Stimulated activated naive CD4-positive, alpha-beta T cell (primary cell): ENCODE results near the gene LRIG2.
"Not testable (repeated sequence)": the region's sequence is repeated elsewhere in the genome, so short reads cannot be mapped to it uniquely, and the experiment has no call there.

Experiments
- DNase-seq, 6 experiments: peaks; one replicate each; lab custom pipeline; 2025; lab: John Stamatoyannopoulos, UW

LRIG2 gene

DNA sequence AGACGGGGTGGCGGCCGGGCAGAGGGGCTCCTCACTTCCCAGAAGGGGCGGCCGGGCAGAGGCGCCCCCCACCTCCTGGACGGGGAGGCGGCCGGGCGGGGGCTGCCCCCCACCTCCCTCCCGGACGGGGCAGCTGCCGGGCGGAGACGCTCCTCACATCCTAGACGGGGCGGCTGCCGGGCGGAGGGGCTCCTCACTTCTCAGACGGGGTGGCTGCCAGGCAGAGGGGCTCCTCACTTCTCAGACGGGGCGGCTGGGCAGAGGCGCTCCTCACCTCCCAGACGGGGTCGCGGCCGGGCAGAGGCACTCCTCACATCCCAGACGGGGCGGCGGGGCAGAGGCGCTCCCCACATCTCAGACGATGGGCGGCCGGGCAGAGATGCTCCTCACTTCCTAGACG lies 9.5 kb upstream of the LRIG2 start:
- DNase-seq: not testable (repeated sequence)

DNA sequence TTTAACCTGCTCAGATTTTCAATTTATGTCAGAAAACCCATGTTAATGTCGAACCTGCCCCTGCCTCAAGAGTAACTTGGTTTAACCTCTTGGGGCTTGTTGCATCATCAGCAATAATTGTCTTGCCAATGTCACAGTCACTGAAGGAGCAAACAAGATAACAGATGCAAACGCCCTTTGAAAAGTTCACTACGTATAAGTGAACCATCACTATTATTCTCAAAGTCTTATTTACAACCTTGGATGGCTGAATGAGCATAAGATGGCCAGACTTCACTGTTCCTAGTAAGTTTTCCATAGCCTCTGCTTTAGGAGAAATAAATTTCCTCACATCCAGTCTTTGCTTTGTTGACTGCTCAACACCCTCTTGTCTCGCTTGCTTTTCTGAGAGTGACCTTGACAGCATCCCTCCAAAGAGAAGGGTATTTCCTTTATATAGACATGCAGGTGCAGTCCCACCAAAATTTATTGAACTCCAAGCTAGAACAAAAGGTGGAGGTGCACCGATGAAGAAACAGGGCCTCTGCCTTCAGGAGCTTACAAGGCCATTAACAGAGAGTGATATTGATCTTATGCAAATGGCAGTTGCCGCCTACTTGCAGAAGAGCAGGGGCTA lies 749 bp upstream of the LRIG2 start:
- no peak for DNase-seq

DNA sequence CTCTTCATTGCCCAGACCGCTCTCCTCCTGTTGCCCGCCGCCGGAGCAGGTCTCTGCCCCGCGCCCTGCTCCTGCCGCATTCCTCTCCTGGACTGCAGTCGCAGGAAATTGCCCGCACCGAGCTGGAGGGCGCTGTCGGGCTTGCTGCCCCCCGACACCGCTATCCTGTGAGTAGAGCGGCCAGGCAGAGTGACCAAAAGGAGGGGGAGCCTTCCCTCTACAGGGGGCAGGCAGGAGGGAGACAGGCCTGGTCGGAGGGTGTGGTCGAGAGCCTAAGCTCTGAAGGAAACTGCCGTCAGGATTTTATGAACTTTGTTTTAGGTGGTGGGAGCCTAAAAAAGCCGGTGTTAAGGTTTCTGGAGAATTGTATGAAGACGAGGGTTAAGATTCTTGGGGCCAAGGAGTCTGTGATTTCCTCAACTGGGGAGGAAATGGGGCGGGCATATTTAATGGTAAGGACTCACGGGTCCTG lies 517 bp downstream of the LRIG2 start:
- no peak for DNase-seq

- no peak for DNase-seq
Observed at GRCh38 chr1:113074237-113074636, 1.2 kb downstream of the LRIG2 start.

- not testable (repeated sequence) for DNase-seq
Observed at GRCh38 chr1:113077978-113078377, 5.0 kb downstream of the LRIG2 start.

DNA sequence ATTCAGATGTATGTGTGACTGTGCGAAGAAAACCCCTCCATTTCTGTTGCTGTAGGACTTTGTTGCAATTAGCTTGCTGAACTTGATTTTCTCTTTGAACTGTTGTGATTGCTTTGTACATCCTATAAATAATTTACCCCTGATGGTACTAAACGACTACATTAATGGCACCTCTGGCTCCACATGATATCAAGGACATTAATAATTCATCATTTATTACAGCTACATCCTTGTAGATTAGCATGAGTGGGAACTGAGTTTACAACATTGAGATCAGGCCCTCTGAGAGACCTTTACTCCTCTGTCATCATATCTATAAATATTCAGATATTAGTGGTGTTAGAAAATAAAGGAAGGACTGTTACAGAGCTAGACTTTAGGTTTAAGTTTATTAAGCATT lies 13.5 kb downstream of the LRIG2 start:
- no peak for DNase-seq

DNA sequence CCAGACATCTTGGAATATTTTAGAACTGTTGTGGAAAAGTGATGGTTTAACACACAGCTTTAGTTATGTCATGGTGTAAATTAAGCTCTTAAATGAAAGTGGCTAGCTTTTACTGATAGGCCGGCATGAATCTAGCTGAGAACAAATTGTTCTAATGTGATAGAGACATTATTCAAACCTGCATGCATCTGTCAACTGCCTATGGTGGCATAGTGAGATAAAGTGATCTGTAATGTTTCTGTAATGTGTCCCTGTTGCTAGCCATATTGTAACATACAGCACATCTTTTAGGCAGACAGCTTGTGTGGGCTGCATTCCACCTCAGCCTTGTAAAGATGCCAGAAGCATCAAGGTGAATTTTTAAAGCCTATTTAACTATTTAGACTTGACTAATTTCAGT lies 16.0 kb downstream of the LRIG2 start:
- DNase-seq: no peak

DNA sequence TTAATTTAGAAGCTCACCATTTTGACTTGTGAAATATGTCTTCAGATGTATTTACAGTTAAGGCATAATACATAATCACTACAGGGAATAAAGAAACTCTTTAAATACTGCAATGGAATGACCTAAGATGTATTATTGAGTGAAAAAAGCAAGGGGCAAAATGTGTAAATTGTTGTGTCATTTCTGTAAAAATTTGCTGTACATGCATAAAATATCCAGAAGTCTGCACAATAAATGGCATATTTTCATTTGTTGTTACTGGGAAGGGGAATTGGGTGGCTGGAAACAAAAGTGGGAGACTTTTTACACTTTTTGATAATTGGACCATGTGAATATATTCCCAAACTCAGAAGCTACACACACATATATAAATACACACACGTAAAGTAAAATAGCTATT lies 17.1 kb downstream of the LRIG2 start:
- DNase-seq: no peak

DNA sequence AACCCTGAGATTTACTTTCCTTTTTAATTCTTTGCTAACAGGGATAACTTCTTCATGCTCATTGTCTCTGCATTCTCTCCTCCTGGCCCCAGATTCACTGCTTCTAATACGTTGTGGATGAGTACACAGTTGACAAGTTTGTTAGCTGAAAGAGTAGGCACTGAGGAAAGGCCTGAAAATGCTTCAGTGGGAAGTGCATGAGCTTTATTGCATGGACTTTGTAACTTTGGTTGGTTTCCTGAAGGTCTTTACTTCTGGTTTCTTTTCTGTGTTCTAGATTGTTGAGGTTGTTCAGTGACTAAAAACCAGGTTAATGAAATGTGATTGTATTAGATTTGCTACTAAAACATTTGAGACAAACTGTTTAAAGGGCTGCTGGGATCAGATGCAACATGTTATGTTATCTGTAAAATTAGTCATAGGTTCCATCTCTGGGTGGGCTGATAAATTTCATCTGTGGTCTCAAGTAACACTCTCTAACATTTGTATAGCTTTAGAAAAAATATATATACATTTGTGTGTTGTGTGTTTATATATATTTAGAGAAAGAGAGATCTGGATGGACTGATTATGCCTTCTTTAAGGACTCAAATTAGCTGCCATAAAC lies 19.1 kb downstream of the LRIG2 start:
- DNase-seq: no peak

GRCh38 chr1:113094506-113094905 lies 21.5 kb downstream of the LRIG2 start:
- no peak for DNase-seq

- DNase-seq: no peak
Observed at GRCh38 chr1:113095790-113096455, 22.9 kb downstream of the LRIG2 start.

- no peak for DNase-seq
Observed at GRCh38 chr1:113096493-113096892, 23.5 kb downstream of the LRIG2 start.

- DNase-seq: no peak
Observed at GRCh38 chr1:113101588-113101987, 28.6 kb downstream of the LRIG2 start.

DNA sequence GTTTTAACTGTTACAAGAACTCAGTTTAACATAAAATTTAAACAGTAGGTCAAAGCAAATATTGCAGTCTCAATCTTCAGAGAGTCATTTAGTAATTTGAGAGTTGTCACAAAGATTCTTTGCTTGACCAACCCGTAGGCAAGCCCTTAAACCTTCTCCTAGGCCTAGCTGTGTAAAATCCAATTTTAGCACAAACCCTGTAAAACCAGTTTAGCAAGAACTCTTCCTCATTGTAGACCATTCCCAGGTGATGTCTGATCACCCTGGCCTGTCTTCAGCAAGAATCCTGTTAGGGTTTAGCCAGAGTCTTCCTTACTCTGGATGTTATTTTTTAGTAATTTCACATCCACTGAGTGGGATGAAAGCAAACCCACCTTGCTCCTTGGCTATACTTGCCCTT lies 30.1 kb downstream of the LRIG2 start:
- DNase-seq: no peak

- no peak for DNase-seq
Observed at GRCh38 chr1:113103977-113104376, 31.0 kb downstream of the LRIG2 start.

DNA sequence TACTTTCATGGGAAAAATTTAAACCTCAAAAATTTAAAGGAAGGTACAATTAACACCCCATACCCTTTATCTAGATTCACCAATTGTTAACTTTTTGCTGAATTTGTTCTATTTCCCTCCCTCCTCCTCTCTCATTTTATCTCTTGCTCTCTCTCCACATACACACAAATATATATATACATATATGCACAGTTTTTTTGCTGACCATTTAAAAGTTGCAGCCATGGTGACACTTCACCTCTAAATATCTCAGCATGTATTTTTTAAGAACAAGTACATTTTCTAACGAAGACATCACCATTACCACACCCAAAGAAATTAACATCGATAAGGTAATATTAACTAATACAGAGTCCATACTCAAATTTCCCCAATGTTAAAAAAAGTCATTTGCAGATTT lies 33.9 kb downstream of the LRIG2 start:
- DNase-seq: no peak

- no peak for DNase-seq
Observed at GRCh38 chr1:113109908-113110554, 37.0 kb downstream of the LRIG2 start.

- DNase-seq: no peak
Observed at GRCh38 chr1:113118266-113118665, 45.3 kb downstream of the LRIG2 start.

DNA sequence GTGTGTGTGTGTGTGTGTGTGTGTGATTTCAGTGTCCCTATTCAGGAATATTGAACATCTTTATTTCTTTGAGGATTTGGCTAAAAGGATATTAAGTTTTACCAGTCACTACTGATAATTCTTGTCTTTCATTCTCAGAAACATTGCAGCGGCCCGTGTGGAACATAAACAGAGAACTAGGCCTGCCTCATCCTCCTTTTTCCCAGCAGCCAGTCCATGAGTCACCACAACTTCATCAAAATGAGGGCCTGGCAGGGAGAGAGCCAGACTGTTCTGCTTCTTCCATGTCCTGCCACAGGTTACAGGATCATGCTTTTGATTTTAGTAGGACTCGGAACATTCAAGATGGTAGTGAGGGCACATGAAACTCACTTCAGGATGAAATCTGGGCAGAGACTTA lies 50.7 kb downstream of the LRIG2 start:
- DNase-seq: no peak

GRCh38 chr1:113124366-113124765 lies 51.4 kb downstream of the LRIG2 start:
- no peak for DNase-seq

- no peak for DNase-seq
Observed at GRCh38 chr1:113125517-113125916, 52.5 kb downstream of the LRIG2 start.

GRCh38 chr1:113126207-113126606 lies 53.2 kb downstream of the LRIG2 start:
- DNase-seq: no peak

DNA sequence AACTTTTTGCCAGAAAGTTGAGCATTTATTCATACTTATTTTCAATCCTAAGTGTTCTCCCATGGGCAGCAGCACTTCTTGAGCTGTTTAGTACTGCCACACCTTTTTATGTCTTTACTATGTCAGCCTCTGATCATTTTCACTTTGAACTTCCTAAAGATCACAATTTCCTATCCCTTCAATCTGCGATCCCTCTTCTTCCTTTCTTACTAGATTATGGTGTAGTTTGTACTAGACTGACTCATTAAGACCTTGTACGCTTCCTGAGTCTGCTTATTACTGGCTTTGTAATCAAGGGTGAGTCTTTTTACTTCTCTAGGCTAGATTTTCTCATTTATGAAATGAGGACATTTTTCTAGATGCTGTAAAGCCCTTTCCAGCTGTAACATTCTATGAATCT lies 55.1 kb downstream of the LRIG2 start:
- DNase-seq: no peak
